CD4-positive, alpha-beta T cell treated with Interferon alpha-2 for 1 hour (primary cell): ENCODE data around the gene ACSL6.

Source experiments
- DNase-seq, 2 donors: peaks; one replicate each; pipeline ENCODE4 v3.0.0-alpha.2; 2020 to 2022

ACSL6 gene

DNA sequence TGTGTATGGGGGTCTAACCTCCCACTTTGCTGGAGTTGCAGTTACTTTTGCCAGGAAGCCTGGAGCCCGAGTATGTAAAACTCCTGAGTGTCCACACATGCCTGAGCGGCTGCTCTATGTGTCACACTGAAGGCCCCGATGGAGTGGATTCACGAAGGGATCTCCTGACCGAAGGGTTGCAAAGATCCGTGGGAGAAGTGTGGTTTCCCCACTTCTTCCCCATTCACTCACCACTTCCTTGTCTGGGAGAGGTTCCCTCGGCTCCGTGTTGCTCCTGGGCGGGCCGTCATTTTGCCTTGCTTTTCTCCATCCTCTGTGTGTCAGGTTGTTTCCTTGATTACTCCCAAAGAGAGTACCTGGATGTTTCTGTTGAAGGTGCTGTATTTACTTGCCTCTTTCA lies 32.7 kb upstream of the ACSL6 start:
- DNase-seq = no peak

DNA sequence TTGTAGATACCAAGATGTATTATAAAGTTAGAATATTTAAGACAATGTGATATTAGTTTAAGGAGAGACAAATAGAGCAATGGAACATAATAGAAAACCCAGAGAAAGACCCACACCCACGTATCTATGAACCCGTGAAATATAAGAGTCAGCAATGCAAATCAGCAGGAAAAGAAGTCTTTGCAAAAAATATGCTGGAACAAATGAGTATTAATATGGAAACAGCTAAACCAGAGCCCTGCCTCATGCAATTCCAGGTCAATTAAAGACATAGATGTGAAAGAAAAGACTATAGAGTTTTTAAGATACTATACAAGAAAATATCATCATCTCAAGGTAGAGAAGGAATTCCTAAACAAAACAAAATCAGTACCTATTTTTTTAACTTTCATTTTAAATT lies 25.9 kb upstream of the ACSL6 start:
- DNase-seq = no peak

DNA sequence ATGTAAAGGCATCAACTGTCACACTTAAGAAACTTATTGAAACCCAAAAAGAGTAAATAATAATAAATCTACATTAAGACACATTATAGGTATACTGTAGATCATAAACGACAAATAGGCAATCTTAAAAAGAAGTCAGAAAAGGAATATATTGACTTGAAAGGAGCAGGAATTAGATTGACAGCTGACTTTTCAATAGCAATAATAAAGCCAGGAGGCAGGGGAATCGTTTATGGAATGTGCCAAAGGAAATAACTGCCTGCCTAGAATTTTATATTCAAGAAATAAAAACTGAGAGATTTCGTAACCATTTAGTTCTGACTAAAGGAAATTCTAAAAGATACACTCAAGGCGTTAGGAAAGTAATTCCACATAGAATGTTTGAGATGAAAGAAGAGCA lies 21.7 kb upstream of the ACSL6 start:
- no peak for DNase-seq

DNA sequence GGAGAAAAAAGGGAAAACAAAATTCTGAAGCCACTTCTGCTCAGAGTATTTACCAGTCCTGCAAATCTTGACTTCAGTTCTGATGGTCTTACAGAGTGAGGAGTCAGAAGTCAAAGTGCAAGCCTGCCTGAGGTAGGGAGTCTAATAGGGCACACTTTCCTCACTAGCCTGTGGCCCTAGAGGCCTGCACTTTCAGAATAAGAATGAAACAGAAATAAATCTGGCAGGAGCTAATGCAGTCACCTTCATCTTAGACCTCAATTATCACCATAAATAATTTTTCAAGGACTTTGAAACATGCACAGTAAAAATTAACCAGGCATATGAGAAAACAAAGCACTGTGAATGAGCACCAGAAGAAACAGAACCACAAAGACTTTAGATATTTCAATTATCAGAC lies 20.7 kb upstream of the ACSL6 start:
- no peak for DNase-seq

DNA sequence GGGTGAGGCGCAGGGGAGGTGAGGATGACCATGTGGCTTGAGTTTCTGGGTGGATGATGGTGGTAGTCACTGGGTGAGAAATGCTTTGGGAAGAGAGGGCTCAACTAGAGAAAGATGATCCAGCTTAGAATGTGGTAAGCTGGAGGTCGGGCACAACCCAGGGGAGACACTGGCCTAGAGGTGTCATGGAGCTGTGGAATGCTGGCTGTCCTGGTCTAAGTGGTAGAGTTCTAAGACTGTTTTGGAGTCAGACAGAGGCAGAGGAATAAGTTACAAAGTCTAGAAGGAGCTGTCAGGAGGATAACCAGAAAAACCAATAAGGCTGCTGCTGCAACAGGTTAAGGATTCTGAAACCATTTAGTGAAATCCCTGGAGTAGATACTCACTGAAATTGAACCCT lies 19.2 kb upstream of the ACSL6 start:
- DNase-seq = no peak

DNA sequence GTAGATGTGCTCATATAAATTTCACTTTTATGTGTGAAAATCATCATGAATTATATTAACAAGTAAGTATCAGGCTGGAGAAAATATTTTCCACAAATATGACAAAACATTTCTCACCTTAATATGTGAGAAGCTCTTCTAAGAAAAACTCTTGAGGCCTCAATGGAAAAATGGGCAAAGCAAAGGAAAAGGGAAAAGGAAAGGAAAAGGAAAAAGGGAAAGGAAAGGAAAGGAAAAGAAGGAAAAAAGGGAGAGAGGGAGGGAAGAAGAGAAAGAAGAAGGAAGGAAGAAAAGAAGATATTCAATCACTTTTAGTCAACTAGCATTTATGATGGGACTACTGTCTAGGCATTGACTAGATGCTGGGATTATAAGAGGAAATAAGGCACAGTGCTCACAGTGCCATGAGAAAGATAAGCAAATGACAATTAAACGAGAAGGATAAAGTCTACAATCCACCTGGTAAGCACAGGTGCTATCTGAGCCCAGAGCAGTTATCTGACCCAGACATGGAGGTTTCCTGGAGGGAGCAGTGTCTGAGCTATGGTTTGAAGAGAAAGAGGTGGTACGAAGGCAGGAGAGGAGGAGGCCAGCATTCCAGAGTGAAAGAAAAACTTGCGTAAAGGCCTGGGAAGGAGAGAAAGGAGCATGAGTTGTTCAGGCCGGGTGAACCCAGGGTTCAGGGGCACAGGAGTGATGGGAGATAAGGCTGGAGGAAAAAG lies 18.3 kb upstream of the ACSL6 start:
- no peak for DNase-seq

DNA sequence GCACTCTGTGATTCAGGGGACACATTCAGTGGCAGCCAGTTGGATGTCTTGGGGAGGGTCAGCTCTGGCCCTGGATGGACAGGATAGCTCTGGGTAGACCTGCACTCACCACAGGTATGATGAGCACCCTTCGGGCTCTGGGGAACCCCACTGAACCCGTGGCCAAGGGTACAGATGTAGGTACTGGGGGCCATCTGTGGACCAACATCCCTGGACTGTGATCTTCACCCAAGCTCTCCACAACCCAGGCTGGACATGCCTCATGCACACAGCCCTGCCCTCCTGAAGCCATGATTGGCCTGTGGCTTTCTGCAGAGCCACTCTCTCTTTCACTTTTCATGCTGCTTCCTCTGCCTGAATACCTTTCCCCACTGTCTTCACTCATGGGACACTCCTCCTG lies 15.6 kb upstream of the ACSL6 start:
- DNase-seq = peak in 1 of 2 donors; percentile 13

DNA sequence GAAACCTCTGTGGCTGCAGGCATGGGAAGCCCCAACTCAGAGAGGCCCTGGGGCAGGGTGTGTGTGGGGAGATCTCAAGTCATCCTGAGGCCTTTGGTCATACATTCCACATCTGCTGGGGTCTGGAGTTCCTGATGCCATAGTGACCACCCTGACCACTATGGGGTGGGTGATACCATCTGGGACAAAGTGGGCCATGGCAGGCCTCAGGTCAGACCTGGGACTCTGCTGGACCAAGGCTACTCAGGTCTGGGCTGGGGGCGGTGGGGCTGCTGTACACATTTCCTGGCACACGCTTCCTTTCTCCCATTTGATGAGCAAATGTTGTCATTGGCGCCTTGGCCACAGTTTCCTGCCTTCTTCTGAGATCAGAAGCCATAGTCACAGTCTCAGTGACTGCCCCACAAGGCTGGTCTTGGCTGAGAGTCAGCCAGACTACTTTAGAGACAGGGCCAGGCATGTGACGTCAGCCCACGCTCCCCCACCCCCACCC lies 15.1 kb upstream of the ACSL6 start:
- DNase-seq = peak; percentile 59 to 76

DNA sequence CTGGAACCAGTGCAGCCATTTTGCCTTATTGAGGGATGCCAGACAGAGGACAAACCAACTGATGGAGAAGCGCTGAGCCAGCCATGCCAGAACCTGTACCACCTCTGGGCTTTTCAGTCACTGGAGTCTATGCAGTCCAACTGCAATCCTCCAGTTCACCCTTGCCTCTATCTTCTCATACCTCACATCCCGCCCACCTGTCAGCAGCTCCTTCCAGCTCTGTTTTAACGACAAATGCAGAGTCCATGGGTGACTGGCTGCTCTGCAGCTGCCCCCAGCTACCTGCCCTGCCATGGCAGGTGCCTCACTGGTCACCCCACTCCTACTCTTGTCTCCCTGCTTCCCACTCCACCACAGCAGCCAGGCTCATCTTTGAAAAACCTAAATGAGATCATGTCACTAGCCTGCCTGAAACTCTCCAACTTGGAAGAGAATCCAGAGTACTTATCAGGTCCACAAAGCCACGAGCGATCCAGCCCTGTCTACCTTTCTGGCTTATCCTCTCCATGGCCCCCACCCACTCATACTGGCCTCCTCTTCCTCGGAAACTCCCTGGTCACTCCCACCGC lies 14.0 kb upstream of the ACSL6 start:
- DNase-seq = no peak

DNA sequence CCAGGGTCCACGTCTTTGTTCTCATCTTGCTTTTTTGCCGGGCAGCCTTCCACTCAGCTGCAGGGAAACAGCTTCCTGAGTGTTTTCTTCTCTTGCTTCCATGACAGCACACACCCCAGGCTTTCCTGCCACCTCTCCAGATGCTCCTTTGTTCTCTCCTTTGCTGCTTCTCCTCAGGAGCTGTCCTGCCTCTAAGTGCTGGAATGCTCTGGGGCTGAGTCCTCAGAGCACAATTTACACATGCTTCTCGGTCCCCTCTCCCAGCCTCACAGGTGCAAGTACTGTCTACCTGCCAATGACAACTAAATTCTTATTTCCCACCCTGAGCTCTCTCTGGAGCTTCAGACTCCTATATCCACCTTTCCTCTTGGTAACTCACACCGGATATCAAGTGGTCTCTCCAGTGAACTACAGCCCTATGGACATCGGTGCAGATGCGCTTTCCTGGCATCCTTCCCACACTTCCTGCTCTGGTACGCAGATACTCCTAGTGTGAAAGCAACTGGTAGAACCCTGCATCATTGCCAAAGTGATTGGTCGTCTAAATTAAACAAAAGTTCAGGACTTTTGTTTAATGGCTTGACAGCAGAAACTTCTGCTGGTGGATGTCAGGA lies 13.4 kb upstream of the ACSL6 start:
- no peak for DNase-seq

DNA sequence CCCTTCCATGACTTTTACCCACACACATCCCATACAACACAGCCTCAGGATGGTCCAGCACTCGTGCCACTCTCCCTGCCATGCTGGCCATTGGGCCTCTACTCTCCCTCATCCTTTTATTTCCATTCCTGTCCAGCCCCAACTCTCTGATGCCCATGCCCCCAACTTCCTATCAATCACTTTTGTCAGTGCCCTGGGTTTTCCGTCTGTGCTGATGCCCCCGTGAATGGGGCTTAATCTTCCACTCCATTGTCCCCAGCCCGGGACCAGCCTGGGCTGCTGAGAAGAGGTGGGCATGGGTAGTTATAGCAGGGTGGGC lies 12.6 kb upstream of the ACSL6 start:
- DNase-seq = no peak

DNA sequence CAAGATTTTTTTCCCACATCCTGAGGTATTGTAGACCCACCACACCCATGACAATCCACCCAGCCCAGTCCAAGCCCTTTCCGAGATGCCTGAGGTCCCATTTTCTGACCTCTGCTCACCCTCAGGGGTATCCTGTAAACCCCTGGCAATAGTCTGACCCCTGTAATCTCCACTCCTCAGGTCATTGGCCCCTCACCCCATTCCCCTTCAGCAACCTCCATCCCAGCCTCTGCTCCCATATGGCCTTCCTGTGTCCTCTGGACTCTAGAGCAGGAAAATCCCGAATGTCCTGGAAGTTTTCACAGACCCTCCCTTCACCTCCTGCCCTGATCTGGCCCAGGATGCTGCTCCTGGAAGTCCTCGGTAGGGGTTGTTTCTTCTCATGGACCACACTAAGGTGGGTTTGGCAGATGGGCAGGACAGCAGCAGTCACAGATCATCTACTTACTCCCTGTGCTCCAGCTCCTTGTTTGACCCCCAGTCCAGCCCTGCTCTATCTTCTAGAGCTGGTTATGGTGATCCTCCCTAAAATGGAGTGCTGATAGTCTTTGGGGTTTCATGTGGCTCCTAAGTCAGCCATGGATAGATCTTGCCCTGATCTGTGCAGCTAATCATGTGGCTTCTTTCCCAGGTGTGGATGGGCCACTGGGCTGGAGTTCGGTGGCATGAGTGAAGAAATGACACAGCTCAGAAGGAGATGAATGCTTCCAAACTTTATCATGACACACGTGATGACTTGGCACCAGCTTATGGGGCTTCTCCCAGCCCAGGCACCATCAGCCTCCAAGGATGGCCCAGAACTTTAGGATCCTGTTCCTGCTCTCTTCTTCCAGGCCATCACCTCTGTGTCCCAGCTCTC lies 12.0 kb upstream of the ACSL6 start:
- no peak for DNase-seq

DNA sequence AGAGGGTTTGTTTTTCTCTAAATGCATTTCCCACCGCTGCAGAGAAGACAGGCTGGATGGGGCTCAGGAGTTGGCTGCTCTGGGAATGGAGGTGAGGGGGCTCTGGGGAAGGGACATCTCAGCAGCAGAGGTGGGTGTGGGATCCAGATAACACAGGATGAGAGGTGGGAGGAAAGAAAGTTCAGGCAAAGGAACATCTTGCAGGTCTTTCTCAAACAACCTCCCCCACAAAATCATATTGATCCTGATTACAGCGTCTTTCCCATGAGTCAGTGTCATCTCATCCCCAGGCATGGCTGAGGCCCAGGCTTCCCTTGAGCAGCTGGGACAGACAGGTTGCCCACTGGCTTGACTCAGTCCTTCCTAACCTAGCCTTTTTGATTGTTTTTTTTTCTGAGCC lies 11.3 kb upstream of the ACSL6 start:
- no peak for DNase-seq

DNA sequence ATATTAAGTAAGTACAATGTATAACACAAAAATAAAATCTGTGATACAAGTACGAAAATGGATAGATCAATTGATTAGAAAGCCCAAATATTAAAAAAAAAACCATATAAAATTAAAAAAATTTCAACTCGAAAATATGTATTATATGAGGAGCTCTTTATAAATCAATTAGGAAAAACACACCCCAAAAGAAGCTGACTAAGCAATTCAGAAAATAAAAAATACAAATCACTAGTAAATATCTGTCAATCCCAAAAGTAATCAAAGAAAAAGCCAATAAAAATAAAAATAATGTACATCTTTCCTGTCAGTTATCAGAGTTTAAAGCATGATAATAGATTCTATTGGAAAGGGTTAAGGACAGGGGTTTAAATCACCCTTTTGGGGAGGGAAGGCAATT lies 10.2 kb upstream of the ACSL6 start:
- no peak for DNase-seq

DNA sequence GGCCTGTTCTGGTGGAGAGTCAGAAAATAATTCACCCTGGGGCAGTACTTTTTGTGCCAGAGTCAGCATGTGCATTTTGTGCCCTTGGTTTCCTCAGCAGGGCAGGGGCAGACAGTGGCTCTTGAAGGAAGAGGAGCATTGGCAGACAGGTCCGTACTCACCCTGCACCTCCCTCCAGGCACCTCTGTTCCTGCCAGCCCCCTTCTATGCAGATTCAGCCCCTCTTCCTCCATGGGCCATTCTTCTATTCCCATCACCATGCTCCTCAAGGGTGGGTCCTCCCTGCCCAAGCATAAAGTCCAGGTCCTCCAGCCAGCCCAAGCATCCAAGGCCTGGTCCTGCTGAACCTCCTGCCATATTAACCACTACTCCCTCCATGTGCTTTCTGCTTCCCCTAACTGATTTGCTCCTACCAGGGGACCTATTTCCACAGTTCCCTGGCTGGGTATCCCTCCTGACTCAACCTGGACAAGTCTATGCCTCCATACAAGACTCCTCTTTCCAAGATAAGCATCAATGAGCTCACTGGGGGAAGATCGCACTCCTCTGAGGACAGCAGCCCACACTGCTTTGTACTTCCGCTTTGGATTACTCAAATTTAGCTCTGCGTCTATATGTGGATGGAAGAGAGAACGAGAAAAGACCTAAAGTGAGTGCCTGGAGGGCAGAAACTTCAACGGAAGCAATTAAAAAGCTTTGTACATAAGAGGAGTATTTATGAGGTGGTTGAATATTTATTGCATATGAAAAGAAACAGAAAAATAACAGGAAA lies 9.3 kb upstream of the ACSL6 start:
- DNase-seq = peak in 1 of 2 donors; percentile 11

DNA sequence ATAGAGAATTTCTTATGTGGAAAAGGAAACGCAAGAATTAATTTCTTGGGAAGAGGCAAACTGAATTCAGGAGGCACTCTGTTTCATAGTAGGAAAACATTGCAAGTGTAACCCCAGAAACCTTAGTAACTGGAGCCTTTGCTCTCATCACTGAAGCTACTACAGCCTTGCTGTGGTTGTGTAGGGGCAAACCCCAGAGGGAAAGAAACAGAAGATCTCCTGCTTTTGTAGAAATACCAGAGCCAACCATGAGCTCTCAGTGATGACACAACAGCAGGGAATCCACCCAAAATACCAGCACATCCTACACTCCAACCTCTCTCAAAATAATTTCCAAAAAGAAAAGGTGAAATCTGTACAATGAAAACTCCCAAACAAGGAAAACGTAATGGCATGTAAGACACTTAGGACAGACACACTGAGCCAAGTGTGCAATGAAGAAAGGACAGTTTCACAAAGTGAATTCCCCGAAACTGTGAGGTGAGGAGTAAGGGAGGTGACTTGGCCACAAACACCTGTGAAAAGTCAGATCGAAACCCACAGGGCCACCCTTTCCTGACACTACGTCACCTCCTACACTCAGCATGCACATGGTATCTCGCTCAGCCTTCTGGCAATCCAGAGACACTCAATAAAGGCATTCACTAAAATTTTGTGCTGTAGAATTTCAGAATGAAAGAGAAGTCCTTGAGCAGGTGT lies 8.5 kb upstream of the ACSL6 start:
- peak; percentile 74 to 89 for DNase-seq

DNA sequence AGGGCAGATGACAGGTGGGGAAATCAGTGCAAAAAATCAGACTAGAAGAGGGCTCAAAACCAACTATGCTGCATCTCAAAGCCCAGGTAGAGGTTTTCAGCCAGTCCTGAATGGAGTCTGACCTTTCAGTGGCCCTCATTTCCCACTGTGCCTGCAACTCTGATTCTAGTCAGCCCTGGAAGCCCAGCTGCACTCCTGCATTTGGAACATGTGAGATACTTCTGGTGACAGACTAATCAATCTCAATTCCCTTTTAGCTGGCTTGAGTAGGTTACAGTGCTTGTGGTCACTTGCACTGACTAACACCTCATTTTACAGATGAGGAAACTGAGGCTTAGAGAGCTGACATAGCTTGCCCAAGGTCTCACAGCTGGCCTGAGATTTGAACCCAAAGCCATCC lies 7.9 kb upstream of the ACSL6 start:
- no peak for DNase-seq

DNA sequence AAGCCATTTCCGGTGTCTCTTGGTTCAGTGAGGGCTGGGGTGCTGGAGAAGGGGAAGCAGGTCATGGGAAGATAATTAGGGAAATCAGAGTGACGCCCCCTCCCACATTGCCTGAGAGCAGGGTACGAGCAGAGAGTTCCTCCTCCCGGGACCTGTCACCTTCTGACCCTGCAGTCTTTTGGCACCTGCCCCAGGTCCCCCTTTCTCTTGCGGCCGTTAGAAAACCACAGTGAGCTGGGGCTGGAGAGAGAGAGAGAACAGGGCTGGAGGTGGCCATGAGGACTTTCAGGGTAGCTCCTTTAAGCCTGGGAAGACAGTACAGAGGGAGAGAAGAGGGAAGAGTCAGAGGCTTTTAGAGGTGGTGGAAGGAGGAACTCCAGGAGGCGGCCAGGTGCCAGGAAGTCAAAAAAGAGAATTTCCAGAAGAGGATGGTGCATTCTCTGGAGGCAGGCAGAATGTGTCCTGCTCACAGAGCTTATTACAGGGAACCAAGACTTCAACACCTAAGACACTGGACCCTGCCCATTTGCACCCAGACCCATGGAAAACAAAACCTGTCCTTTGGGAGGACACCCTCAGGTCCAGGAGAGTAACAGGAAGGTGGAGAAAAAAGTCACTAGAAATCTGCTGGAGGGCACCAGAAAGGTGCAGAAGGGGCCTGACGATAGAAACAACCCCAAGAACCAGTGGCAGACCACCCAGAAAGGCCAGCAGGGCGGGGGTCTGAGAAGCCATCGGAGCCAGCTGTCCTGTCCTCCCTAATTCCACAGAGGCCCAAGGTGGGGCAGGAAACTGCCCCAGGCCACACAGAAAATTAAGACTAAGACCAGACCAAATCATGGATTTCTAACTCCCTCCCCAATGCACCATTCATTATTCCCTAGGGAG lies 6.5 kb upstream of the ACSL6 start:
- peak in 1 of 2 donors; percentile 16 for DNase-seq

DNA sequence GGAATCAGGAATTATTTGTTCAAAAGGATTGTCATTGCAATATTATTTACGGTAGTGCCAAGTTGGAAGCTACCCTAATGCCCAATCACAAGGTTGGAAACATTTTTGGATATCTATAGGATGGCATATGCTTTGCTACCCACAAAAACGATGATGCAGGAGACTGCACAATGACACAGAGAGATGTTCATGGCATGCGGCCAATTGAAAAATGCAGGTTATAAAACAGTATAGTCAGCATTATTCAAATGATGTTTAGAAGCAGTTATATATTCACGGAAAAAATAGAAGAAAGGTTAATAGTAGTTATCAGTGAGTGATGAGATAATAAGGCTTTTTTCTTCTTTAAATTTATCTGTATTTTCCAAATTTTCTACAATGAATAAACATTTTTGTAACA lies 5.9 kb upstream of the ACSL6 start:
- no peak for DNase-seq

DNA sequence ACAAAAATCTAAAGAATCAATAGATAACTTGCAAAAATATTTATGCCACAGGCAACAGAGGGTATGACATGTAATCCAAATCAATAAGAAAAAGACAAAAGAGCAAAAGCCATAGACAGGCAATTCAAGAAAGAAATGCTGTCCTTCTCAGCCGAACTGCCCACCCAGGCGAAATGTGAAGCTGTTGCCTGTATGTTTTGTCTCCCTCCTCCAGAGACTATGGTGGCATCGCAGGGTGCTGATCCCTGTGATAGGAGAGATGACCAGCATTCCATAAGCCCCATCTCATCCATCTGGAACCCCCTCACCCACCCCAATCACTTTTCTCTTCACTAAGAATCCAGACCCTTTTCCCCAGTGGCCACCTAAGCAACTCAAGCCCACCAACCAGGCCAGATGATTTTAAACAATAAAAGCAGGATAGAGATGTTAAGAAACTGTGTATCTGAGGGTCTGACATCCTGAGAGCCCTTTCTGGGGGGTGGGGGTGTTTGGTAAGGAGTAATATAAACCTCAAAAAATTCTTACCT lies 5.3 kb upstream of the ACSL6 start:
- no peak for DNase-seq

DNA sequence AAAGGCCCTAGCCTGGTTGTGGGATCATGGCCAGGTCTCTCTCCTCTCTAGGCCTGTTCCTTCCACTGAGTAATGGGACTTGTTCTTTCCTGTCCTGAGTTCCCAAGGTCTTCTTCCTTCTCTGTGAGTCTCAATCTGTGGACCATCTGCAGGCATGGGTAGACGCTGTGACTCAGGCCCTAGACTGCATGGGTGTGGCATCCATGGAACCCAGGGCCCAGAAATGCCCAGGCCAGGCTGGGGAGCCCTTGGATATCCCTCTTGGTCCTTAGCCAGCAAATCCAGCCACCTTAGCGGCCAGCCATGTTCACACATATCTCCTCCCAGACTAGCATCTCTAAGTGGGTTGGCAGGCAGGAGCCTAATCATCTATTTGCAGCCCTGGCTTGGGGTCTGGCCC lies 2.3 kb upstream of the ACSL6 start:
- DNase-seq = no peak
